K562 (cell line): ENCODE results near the gene PPFIBP2. TPM values are rescaled to one million over a fixed set of nuclear protein-coding genes. Genes with fewer than 3 reads are reported as not detected.

Experiments used
- ATAC-seq: fragments of 200-7000 bp; cut with Tn5 transposase; 3 replicates; pipeline ENCODE4 v1.9.1; 2020; ENCODE audit warnings: moderate library complexity
- BruUV-seq: library from RNA; stranded (reverse); fragments of 400-500 nt; replicated peaks from 2 replicates; lab custom pipeline; 2021; lab: Mats Ljungman, UMichigan
- CTCF ChIA-PET: fragments of 300-600 bp; formaldehyde crosslinking; extraction: SDS; loops from one replicate; lab custom pipeline; 2021; ENCODE audit warnings: low intra/inter-chr PET ratio; lab: Yijun Ruan, JAX
- POLR2A ChIA-PET: fragments of 300-600, 350-650 bp; sonication (Branson Sonifier 250); formaldehyde crosslinking; extraction: SDS; loops from one replicate; lab custom pipeline; 2021; ENCODE audit warnings: antibody characterized with exemption, inconsistent platforms; lab: Yijun Ruan, JAX
- DNase-seq, 4 experiments: peaks; one replicate each; pipeline versions ENCODE4 v3.0.0 to v3.0.0-alpha.2; 2011 to 2018; ENCODE audit warnings: low spot score in 3 of 4, mixed read lengths in 3 of 4; ENCODE audit errors: extremely low read depth in 1 of 4
- FAIRE-seq: peaks from 2 replicates; lab custom pipeline; 2011; peaks lifted over from hg19 to GRCh38; lab: Jason Lieb, UNC
- H2AFZ ChIP-seq: 2 replicates; pipeline ENCODE4 v1.6.0; 2011; ENCODE audit warnings: low read depth, low read length, control low read depth, inconsistent platforms
- H3K27ac ChIP-seq: fragments of 200-600 bp; 3 replicates; pipeline ENCODE4 v1.8.0; 2011; ENCODE audit warnings: low read depth, mild to moderate bottlenecking, control low read depth, inconsistent platforms, low read length, moderate library complexity, mixed read lengths; ENCODE audit errors: extremely low read depth
- H3K27me3 ChIP-seq, 2 experiments: fragments of 300-600 bp in 1 of 2; 2 replicates in 1 of 2; 3 replicates in 1 of 2; pipeline versions ENCODE4 v1.6.0 to v1.8.0; 2011; ENCODE audit warnings: inconsistent platforms in 2 of 2, low read length in 2 of 2, mild to moderate bottlenecking in 1 of 2, mixed read lengths in 1 of 2, moderate library complexity in 1 of 2; ENCODE audit not compliant: control insufficient read depth in 2 of 2, insufficient read depth in 2 of 2
- H3K36me3 ChIP-seq: fragments of 300-600 bp; 3 replicates; pipeline ENCODE4 v1.8.0; 2011; ENCODE audit warnings: mild to moderate bottlenecking, low read length, inconsistent platforms; ENCODE audit not compliant: control insufficient read depth, insufficient read depth
- H3K4me1 ChIP-seq, 2 experiments: fragments of 200-600 bp in 1 of 2; replicated peaks in 1 of 2; 2 replicates in 1 of 2; 3 replicates in 1 of 2; pipeline versions ENCODE4 v1.5.1 to v1.8.0; 2011; ENCODE audit warnings: inconsistent platforms in 2 of 2, low read length in 2 of 2, mild to moderate bottlenecking in 1 of 2, mixed read lengths in 1 of 2, moderate library complexity in 1 of 2; ENCODE audit not compliant: control insufficient read depth in 2 of 2, insufficient read depth in 2 of 2
- H3K4me2 ChIP-seq: 2 replicates; pipeline ENCODE4 v1.6.1; 2011; ENCODE audit warnings: low read length, control low read depth, inconsistent platforms, mixed read lengths; ENCODE audit not compliant: insufficient read depth
- H3K4me3 ChIP-seq: fragments of 200-600 bp; sonication (generic), shearing (Covaris generic); 2 replicates; pipeline ENCODE4 v1.5.1; 2016; ENCODE audit warnings: control low read depth, inconsistent platforms
- H3K79me2 ChIP-seq: fragments of 200-600 bp; 3 replicates; pipeline ENCODE4 v1.8.0; 2011; ENCODE audit warnings: low read length, inconsistent platforms; ENCODE audit not compliant: control insufficient read depth, insufficient read depth
- H3K9ac ChIP-seq, 2 experiments: 2 replicates each; pipeline versions ENCODE4 v1.6.0 to v1.6.1; 2011; ENCODE audit warnings: low read depth in 2 of 2, low read length in 2 of 2, control low read depth in 1 of 2, inconsistent platforms in 1 of 2, mild to moderate bottlenecking in 1 of 2, mixed read lengths in 1 of 2; ENCODE audit not compliant: insufficient read depth in 1 of 2
- H3K9me1 ChIP-seq: one replicate; pipeline ENCODE4 v1.6.0; 2011; ENCODE audit warnings: inconsistent platforms, mild to moderate bottlenecking, low read length, moderate library complexity; ENCODE audit not compliant: control insufficient read depth, insufficient read depth
- H3K9me3 ChIP-seq: replicated peaks from 2 replicates; pipeline ENCODE4 v1.5.1; 2011; ENCODE audit warnings: low read depth, low read length, inconsistent platforms; ENCODE audit not compliant: control insufficient read depth, insufficient read depth
- H4K20me1 ChIP-seq: replicated peaks from 2 replicates; pipeline ENCODE4 v1.6.1; 2011; ENCODE audit warnings: low read length, inconsistent platforms, mixed read lengths; ENCODE audit not compliant: control insufficient read depth, insufficient read depth
- CEBPG ChIP-seq, 3 experiments: fragments of 200-800 bp in 1 of 3; sonication (Bioruptor generic) in 1 of 3; sonication (generic) in 1 of 3; formaldehyde crosslinking in 1 of 3; IDR thresholded peaks in 2 of 3; conservative IDR thresholded peaks in 1 of 3; 2 replicates each; pipeline versions ENCODE4 v1.6.1 to v1.8.0; 2016 to 2022; ENCODE audit warnings: missing compliant biosample characterization in 2 of 3, missing genetic modification characterization in 2 of 3, mild to moderate bottlenecking in 1 of 3, missing genetic modification reagents in 1 of 3
- MCM2 ChIP-seq: fragments of 450-650 bp; IDR thresholded peaks from 2 replicates; pipeline ENCODE4 v1.6.1; 2017; ENCODE audit warnings: low read depth, mild to moderate bottlenecking
- NELFE ChIP-seq: IDR thresholded peaks from 2 replicates; pipeline ENCODE4 v1.6.1; 2011; ENCODE audit warnings: mild to moderate bottlenecking; ENCODE audit not compliant: insufficient read depth, insufficient read length
- POLR2B ChIP-seq: fragments of 450-650 bp; IDR thresholded peaks from 2 replicates; pipeline ENCODE4 v1.6.1; 2018; ENCODE audit warnings: low read depth; ENCODE audit not compliant: partially characterized antibody
- RB1 ChIP-seq: fragments of 450-650 bp; IDR thresholded peaks from 2 replicates; pipeline ENCODE4 v1.6.1; 2017; ENCODE audit warnings: low read depth, mild to moderate bottlenecking
- TAL1 ChIP-seq: fragments of 450-650 bp; IDR thresholded peaks from 2 replicates; pipeline ENCODE4 v1.6.1; 2016; ENCODE audit warnings: mild to moderate bottlenecking
- ZNF408 ChIP-seq: fragments of 250-450 bp; sonication (Bioruptor Pico); IDR thresholded peaks from 2 replicates; pipeline ENCODE4 v1.4.0; 2020; ENCODE audit warnings: low read depth, mild to moderate bottlenecking, moderate library complexity
- WGBS: fragments of 100-300 bp; shearing (Covaris generic); methylation state at CpG from one replicate; pipeline ENCODE4 v1.1.6; 2016; ENCODE audit warnings: low coverage, mixed read lengths; ENCODE audit not compliant: insufficient coverage; ENCODE audit errors: missing lambda C conversion rate; 5-methylcytosine and 5-hydroxymethylcytosine counted together
- in situ Hi-C: fragments of 300-500 bp; cut with MboI; formaldehyde crosslinking; loops from 4 replicates; pipeline ENCODE4 v1.15.0; 2018; ENCODE audit warnings: inconsistent platforms, mixed read lengths
- intact Hi-C: fragments of 100-400 bp; cut with micrococcal nuclease; formaldehyde crosslinking; loops from 2 replicates; pipeline ENCODE4 v1.14.2; 2022
- polyA plus RNA-seq, 8 experiments: library from polyadenylated mRNA; depleted of rRNA in 4 of 8; stranded (reverse) in 5 of 8; unstranded in 3 of 8; fragments of >200 nt; fragmentation: Nextera tagmentation in 2 of 8; fragmentation: Illumina TruSeq in 1 of 8; extraction: Ambion mirVana in 2 of 8; extraction: Trizol in 1 of 8; gene quantifications; 2 replicates each; pipeline versions ENCODE4 v1.2.1 to v1.2.3, GENCODE V29; 2011 to 2014; ENCODE audit warnings: inconsistent platforms in 1 of 8, missing spikeins in 1 of 8
- total RNA-seq, 7 experiments: library from RNA; depleted of rRNA in 6 of 7; stranded (reverse); fragments of >200 nt in 6 of 7; fragmentation: Illumina TruSeq in 2 of 7; extraction: Trizol in 2 of 7; gene quantifications; 2 replicates each; pipeline versions ENCODE4 v1.2.1 to v1.2.3, GENCODE V29; 2011 to 2021; ENCODE audit warnings: low replicate concordance in 1 of 7
- TF ChIP-seq, protein P1 (sequence below): fragments of 450-650 bp; IDR thresholded peaks from 2 replicates; pipeline ENCODE4 v1.6.1; 2016
- TF ChIP-seq, protein P2 (sequence below): fragments of 250-450 bp; sonication (Bioruptor Pico); IDR thresholded peaks from 2 replicates; pipeline ENCODE4 v1.8.0; 2021; ENCODE audit warnings: mild to moderate bottlenecking, moderate library complexity

PPFIBP2 gene
- total and polyA plus RNA-seq, 9 of the 15 experiments (the other 6 are each of a cell fraction or from before 2014, with no cell fraction given) = 0.18 to 3.4 (median 1.2) TPM

DNA sequence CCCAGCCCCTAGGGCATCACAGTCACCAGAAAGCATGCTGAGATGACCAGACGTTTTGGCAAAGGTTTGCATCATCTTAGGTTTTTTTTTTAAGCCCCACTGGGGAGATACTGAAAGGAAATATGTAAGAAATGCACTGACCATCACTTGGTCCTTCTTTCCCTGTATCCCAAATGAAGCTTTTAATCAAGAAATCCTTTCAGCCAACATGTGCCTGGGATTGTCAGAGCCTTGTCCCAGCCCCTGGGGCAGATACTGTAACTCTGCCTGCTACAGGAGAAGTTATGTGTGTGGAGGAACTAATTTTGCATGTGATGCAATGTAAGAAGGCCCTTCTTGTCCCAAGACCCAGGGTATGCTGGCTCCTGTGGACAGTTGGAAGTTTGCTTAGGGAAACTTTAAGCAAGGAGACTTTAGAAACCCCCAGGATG lies 65.6 kb downstream of the PPFIBP2 start:
- in situ Hi-C loops (no loop called here), intact Hi-C loops (no loop called here)
- no peaks in the 10 kb centered on the region; a peak in 3 of 5 replicates for H3K4me1 ChIP-seq
- H3K4me3 ChIP-seq = no peak overlapping the region
- no peak overlapping the region for H3K4me2 ChIP-seq
- CTCF ChIA-PET = no interaction called here
- no TSS peak for BruUV-seq
- 0% methylated on average over 1 of the region's 1 CpG for WGBS
- TF ChIP-seq TAL1 (no peak), ZNF408 (CRISPR knock-in tag) (no peak), POLR2B (no peak), RB1 (no peak), CEBPG (CRISPR knock-in tag; IDR thresholded peaks at IDR 0.05) (no peak), CEBPG (tag; conservative IDR thresholded peaks at IDR 0.05 in 1 of 2, IDR thresholded peaks at IDR 0.05 in 1 of 2) (0 out of 4 replicates have a peak, but pooled peaks have one; percentile 15 to 19), NELFE (no peak), MCM2 (no peak)
- TF ChIP-seq, protein P1, sequence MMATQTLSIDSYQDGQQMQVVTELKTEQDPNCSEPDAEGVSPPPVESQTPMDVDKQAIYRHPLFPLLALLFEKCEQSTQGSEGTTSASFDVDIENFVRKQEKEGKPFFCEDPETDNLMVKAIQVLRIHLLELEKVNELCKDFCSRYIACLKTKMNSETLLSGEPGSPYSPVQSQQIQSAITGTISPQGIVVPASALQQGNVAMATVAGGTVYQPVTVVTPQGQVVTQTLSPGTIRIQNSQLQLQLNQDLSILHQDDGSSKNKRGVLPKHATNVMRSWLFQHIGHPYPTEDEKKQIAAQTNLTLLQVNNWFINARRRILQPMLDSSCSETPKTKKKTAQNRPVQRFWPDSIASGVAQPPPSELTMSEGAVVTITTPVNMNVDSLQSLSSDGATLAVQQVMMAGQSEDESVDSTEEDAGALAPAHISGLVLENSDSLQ = no peak
- TF ChIP-seq, protein P2, sequence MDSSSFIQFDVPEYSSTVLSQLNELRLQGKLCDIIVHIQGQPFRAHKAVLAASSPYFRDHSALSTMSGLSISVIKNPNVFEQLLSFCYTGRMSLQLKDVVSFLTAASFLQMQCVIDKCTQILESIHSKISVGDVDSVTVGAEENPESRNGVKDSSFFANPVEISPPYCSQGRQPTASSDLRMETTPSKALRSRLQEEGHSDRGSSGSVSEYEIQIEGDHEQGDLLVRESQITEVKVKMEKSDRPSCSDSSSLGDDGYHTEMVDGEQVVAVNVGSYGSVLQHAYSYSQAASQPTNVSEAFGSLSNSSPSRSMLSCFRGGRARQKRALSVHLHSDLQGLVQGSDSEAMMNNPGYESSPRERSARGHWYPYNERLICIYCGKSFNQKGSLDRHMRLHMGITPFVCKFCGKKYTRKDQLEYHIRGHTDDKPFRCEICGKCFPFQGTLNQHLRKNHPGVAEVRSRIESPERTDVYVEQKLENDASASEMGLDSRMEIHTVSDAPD (CRISPR knock-in tag) = no peak
- POLR2A ChIA-PET = no interaction called here
- no peak overlapping the region for H3K27ac ChIP-seq
- DNase-seq = no peak
- FAIRE-seq = no peak
- no peaks in the 10 kb centered on the region for H3K79me2 ChIP-seq
- no peak for ATAC-seq
- no peak overlapping the region for H3K9ac ChIP-seq
- H4K20me1 ChIP-seq = no peaks in the 10 kb centered on the region
- H3K36me3 ChIP-seq = no peaks in the 10 kb centered on the region
- peaks cover 6 to 20% of the 10 kb centered on the region in 2 experiments for H3K27me3 ChIP-seq
- H3K9me1 ChIP-seq = no peaks in the 10 kb centered on the region
- H2AFZ ChIP-seq = no peak overlapping the region
- no peaks in the 10 kb centered on the region for H3K9me3 ChIP-seq
